GM19023 (cell line): ENCODE data around the gene KLF3.
A peak's percentile ranks its signal among the peaks of the same experiment; 100 is the strongest.
"Not testable (repeated sequence)": the region's sequence is repeated elsewhere in the genome, so short reads cannot be mapped to it uniquely, and the experiment has no call there.

Experiments used
- ATAC-seq: cut with Tn5 transposase; IDR thresholded peaks from one replicate; pipeline ENCODE4 v1.9.1; 2021; ENCODE audit warnings: mild to moderate bottlenecking, moderate library complexity; ENCODE audit not compliant: unreplicated experiment

The KLF3 gene

DNA sequence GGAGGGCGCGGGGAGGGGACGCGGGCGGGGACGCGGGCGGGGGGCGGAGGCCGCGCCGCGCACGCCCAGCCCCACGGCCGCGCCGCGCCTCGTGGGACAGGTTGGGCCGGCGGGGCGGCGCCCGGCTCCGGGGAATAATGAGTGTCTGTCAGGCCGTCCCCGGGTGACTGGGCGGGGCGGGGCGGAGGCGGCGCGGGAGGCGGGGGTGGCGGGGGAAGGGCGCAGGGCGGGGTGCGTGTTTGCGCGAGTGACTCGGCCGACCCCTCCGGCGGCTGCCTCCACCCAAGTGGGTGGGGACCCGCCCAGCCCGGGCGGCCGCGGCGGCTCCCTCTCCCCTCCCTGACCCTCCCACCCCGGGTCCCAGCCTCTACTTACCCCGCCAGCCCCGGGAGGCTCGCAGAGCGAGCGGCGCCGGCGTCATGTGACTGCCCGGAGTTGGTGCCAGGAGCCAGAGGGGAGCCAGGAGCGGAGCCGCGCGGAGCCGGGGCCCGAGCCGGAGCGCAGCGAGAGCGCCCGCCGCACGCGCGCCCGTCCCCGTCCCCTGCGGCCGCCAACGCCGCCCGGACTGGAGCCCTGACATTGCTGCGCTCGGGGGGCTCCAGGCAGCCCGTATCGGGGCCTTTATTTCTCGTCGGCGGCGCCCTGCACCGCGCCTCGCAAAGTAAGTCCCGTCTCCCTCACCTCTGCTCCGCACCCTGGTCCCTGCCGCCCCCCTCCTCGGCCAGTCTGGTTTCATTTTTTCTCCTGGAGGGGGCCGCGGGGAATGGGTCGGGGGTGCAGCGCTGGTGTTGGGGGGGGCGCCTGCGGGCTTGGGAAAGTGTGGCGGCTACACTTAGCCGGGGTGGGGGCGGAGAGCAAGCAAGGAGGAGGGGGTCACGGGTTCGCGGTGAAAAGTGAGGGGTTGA, at the start of gene KLF3:
Gene KLF3 (plus strand): TSS at position 399 of the 905 bp plus-strand sequence. CDS start 16,427 bp downstream, outside the sequence.
- peak; percentile 76 for ATAC-seq

DNA sequence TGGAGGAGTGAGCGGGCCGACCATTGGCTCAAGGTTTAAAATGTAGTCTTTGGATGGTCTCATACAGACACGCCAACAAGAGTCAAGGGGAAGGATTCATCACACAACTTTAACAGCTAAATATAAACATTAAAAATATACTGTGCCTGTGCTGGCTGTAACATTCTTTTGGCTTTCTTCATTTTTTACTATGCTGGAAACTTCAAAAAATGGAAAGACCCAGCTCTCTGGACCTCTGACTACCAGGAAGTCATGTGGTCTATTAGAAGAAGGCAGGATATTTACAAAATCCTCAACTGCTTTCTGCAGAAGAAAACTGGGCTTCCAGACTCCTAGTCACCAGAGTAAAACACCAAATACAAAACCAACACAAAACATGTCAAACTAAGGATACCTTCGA, 49.8 kb upstream of the KLF3 start:
- ATAC-seq = no peak

DNA sequence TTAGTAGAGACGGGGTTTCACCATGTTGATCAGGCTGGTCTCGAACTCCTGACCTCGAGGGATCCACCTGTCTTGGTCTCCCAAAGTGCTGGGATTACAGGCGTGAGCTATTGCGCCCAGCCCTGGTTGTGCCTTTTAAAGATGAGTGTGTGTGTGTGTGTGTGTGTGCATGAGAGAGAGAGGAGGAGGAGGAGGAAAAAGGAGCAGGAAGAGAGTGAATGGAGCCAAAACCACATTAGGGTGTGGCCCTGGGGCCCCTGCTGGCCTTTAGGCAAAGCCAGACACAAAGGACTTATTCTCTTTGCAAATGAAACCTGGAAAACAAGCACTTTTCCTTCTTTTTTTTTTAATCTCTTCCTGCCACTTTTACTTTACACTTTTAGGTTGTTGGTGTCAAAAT, 48.2 kb upstream of the KLF3 start:
- ATAC-seq = no peak

DNA sequence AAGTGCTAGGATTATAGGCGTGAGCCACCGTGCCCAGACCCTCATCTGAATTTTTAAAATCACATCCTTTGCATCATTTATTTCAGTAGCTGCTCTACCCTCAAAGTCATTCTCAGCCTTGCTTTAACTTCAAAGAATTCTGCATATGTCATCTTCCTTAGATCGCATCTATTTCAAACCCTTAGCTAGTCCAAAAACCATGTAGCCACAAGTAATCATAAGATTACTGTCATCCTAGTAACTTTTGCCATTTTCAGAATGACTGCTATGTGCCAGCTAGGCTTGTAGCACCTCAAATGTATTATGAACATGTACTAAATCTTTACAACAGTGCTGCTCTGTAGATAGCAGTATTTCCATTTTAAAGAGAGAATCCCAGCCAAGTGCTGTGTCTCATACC, 45.5 kb upstream of the KLF3 start:
- ATAC-seq = no peak

DNA sequence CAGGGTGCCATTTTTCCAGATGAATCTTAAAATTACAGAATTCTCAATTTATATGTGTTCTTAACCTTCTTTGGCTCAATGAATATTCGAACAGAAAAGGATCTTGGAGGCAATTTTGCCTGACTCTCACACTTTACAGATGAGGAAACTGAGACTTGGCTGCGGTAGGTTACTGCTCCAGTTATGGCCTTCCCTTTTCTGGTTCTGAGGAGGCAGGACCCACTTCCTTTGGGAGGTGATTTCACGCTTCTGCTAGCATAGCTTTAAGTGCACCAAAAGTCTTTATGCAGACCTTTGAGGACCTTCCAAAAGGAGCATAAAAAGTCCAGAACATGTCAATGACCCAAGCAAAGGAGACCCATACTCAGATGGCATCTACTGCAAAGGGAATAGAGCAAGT, 44.7 kb upstream of the KLF3 start:
- no peak for ATAC-seq

DNA sequence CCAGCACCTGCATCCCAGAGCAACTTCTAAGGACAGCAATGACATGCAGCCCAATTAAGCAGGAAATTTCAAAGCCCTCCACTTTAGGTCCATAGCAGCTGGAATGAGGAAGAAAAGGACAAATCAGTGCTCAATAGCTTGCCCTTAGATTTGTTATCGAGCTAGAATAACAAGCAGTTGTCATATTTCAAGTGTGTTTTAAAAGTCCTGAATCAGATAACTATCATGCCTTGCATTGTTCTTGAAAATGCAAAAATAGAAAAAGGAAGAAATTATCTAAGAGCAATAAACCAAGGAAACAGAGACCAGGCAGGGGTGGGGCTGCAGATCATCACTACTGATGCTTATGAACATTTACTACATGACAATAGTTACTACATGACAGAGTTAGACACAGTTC, 43.9 kb upstream of the KLF3 start:
- ATAC-seq = no peak

DNA sequence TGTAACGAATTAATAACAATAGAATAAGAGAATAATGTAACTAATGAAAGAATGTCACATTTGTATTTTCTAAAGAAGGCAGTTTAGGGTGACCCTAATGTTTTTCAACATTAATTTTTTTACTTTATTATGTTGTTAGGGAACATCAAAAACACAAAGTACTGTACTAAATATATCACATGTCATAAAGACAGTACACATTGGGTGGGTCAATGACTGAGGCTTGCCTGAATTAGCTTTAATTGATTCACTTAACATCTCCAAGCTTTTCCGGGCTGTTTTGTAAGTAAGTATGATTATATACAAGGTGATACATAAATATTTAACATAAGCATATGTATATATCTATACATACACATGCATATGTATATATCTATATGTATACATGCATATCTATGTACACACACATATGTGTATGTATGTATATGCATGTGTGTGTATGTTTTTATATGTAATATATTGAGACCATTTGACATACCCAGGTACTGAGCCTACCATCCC, 43.4 kb upstream of the KLF3 start:
- no peak for ATAC-seq

DNA sequence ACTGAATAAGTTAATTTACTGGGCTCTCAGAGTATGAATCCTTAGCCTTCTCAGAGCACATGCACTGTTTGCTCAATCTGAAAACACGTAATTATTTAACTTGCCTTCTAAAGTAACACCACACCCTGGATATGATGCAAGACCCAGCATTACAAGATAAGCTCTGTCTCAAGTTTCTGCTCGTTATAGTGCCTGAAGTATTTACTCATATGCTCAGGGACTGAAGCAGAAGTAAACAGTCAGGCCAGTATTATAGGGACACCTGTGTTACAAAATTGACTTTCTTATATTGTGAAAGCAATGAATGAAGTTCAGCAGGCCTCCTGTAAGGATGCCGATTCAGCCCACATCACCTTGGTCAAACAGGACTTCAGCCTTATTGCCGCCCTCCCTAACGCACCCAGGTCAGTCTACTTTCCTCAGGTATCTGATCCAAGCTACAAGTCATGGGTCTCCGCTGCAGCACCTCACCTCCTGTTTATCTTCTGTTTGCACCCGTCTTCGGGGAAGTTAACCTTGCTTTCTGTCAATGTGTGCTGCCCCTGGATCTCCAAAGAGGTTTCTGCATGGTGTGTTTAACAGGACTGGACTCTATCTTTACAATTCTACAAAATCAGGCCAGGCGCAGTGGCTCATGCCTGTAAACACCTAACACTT, 42.8 kb upstream of the KLF3 start:
- no peak for ATAC-seq

DNA sequence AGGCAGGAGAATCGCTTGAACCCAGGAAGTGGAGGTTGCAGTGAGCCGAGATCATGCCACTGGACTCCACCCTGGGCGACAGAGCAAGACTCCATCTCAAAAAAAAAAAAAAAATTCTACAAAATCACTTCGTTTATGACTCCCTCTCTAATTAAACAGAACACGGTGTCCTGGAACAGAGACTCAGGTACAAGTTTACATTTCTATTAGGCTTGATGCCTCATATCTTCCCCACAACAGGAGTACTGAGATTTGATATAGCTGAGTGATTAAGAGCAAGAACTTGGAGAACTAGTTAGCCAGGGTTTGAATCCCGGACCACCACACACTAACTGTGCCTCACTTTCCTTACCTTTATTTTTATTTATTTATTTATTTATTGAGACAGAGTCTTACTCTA, 42.2 kb upstream of the KLF3 start:
- no peak for ATAC-seq

DNA sequence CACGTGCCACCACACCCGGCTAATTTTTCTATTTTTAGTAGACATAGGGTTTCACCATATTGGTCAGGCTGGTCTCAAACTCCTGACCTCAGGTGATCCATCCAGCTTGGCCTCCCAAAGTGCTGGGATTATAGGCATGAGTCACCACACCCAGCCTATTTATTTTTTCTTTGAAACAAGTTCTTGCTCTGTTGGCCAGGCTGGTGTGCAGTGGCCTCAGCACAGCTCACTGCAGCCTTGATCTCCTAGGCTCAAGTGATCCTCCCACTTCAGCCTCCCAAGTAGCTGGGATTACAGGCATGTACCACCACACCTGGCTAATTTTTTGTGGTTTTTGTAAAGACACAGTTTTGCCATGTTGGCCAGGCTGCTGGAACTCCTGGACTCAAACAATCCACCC, 41.7 kb upstream of the KLF3 start:
- not testable (repeated sequence) for ATAC-seq

DNA sequence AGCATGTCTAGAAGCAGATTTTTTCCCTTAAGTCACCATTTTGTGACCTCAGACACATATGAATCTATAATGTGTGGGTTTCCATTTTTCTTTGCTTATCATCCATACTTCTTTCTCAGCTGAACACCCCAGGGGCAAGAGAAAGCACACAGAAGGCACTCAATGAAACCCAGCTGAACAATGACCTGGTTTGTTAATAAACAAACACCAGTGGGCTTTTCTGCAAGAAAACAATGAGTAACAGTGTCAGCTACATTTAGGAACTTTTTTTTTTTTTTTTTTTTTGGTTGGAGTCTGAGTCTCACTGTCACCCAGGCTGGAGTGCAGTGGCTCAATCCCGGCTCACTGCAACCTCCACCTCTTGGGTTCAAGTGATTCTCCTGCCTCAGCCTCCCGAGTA, 40.7 kb upstream of the KLF3 start:
- ATAC-seq = no peak

DNA sequence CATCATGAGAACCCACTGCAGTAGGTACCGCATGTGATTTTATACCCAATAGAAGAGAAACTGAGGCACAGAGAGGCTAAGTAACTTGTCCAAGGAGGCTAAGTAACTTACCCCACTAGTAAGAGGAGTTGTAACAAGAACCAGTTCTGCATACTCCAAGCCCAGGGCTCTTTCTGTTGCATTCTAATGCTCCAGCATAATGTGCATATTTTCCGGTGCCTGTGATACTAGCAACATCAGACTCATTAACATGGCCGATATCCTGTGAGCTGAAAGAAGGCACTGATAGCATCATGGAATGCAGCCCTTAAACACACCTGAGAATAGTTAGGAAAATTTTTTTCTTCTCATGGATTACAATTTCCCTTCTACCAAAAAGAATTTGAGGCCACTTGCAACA, 39.7 kb upstream of the KLF3 start:
- no peak for ATAC-seq

DNA sequence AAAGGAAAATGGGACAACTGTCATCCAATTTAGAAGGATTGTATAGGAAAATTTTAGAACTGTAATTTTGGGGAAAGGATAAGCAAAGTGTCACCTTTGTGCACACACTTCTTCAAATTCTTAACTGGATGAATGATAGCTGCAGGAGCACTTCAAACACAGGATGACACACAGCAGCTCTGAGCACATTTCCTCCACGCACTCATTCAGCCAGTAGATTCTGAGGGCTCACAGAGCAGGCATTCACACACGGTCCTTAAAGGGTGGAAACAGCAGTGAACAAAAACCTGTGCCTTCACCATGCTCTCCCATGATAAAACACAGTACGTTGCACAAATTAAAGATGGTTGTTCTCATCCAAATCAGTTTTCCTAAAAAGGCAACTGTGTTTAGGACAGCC, 38.5 kb upstream of the KLF3 start:
- ATAC-seq = no peak

DNA sequence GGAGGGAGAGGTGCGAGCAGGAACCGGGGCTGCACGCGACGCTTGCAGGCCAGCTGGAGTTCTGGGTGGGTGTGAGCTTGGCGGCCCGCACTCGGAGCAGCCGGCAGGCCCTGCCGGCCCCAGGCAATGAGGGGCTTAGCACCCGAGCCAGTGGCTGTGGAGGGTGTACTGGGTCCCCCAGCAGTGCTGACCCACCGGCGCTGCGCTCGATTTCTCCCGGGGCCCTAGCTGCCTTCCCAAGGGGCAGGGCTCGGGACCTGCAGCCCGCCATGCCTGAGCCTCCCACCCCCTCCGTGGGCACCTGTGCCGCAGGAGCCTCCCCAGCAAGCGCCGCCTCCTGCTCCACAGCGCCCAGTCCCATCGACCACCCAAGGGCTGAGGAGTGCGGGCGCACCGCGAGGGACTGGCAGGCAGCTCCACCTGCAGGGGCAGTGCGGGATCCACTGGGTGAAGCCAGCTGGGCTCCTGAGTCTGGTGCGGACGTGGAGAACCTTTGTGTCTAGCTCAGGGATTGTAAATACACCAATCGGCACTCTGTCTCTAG, 37.0 kb upstream of the KLF3 start:
- ATAC-seq = not testable (repeated sequence)

DNA sequence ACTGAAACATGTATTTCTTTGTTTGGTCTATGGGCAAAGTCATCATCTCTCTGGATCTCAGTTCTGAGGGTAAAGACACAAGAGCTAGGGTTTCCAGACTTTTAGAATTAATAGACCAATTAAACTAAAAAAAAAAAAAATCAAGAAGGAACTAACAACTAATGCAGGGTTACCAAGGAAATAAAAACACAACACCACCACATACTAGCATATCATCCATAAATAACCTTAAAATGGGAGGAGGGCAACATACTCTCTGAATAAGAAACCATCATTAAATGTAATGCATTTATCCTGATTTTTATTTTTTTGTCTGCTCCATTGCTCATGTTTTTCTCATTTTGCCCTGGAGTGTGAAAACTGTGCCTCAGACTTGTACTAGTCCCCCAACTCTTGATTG, 33.5 kb upstream of the KLF3 start:
- ATAC-seq = no peak

DNA sequence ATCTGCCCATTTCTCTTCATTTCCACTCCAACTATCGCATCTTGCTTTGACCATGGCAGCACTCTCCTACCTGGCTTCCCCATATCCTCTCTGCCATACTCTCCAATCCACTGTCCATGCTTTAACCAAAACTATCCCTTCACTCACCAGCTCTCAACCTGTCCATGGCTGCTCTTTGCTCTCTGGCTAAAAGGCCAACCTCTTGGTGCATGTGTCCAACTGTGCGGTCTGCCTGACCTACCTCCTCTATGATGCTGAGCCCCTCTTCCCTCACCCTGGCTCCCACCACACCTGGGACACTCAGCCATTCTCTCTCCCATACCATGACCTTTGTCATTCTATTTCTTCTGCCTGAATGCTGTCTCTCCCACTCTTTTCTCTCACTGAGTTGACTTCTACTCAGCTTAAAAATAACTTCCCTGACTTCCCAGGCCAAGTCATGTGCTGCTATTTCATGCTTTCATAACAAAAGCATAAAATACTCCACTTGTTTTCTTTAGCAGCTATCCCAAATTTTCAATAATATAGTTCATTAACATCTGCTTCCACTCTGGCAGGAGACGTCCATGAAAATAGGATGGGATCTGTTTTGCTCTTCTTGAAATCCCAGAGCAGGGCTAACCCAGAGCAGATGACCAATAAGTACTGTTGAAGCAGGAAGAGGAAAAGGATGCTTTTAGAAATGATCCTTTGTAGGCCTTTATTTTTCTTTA, 29.8 kb upstream of the KLF3 start:
- ATAC-seq = no peak

DNA sequence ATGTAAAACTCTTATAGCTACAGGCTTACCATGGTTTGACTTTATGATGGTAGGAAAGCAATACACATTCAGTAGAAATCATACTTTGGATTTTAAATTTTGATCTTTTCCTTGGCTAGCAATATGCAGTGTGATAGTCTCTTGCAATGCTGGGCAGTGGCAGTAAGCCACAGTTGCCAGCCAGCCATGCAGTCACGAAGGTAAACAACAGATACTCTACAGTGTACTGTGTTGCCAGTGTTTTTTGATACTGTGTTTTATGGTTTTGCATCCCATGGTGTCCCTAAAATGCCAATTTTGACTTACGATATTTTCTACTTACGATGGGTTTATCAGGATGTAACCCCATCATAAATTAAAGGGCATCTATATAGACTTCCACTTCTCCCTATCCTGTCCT, 24.8 kb upstream of the KLF3 start:
- no peak for ATAC-seq

DNA sequence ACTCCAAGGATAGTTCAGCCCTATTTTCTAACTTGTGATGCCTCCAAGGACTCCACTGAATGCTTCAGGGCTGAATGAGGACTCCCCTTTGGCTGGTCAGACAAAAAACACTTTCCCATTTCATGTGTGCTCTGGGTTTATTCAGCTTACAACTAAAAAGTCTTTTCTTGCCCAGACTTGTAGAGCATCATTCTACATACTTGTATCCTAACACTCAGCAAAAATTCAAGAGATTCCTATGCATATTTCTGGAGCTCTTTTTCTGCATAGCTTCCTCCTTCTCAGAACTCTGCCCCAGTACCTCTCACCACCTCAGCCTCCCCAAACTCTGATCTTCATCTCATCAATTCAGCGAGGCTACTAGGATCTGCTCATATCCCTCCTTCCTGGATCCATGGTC, 22.2 kb upstream of the KLF3 start:
- ATAC-seq = no peak

DNA sequence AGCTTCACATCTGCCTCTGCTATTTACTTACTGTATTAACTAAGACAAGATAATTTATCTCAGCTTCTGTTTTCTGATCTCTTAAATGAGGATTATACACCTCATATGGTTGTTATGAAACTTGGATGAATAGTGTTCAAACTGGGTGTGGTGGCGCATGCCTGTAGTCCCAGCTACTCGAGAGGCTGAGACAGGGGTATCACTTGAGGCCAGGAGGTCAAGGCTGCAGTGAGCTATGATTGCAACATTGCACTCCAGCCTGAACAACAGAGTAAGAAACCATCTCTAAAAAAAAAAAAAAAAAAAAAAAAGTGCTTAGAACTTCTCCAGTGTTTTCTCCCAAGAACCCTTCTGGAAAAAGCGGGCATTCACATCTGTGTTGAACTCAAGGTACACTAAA, 19.8 kb upstream of the KLF3 start:
- no peak for ATAC-seq

DNA sequence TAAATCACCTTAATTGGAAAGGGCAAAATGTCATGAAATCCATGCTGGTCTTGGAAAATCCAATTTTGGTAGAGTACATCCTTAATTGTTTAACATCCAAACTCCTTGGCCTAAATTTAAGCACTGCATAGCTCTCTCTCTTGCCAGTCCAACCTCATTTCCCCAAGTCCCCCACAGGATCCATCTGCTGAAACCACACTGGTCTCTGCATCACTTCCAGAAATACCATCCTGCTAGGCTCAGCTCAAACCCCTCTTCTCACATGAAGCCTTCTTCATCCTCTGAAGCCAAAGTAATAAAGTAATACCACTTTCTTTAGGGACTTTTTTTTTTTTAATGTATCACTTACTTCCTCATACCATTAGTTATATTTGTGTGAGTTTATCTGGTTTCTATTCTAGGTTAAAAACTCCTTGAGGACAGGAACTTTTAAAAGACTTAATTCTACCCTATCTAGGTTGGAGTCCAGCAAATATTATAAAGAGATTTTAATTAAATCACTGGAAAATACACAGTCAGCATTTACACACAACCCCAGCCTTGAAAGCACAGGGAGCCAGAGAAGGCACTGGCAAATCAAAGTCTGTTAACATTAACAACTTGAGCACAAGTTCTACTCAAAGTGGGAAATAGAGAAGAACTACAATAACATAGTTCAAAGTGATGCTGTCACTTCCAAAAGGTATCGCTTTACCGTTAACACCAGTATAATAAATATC, 16.7 kb upstream of the KLF3 start:
- no peak for ATAC-seq

DNA sequence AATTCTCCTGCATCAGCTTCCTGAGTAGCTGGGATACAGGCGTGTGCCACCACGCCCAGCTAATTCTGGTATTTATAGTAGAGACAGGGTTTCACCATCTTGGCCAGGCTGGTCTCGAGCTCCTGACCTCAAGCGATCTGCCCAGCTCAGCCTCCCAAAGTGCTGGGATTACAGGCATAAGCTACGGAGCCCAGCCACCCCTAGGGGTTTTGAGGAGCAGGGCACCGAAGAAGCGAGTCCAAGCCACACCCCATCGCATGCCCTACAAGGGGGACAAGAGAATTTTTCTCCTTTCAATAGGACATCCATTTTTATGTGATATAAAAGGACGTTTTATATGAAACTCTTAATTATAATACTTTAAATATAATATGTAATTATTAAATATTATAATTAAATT, 13.9 kb upstream of the KLF3 start:
- no peak for ATAC-seq
